ENCODE measurements around the gene CLDN11. TPM values are rescaled to one million over a fixed set of nuclear protein-coding genes. Genes with fewer than 3 reads are reported as not detected.

The CLDN11 gene
- total and polyA plus RNA-seq, 2 donors (not counting 1 experiment from before 2014, with no cell fraction given), result 131 to 316 TPM

DNA sequence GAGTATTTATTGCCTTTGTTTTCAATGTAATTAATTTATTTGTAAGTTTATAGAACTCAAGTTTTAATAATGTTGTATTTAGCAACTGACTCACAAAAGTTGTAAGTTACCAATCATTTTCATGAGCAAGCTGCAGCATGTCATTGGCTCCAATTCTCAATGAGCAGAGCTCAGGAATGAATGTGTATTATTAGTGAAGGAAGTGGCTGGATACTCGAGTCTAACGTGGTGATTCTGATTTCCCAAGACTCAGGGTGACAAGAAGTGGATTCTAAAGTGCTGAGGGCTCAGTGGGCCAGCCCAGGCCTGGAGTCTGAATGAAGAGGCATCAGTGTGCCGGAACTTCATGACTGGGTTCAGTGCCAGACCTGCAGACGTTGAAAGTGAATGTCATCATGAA, 39.6 kb downstream of the CLDN11 start:
- no peaks in the 10 kb centered on the region for H3K79me2 ChIP-seq (ENCODE audit: control insufficient read depth, insufficient read depth, low read length)
- DNase-seq (ENCODE audit: low read depth in 2 of 2), result no peak
- H2AFZ ChIP-seq (ENCODE audit: low read length), result no peak overlapping the region
- TF ChIP-seq, protein P1, sequence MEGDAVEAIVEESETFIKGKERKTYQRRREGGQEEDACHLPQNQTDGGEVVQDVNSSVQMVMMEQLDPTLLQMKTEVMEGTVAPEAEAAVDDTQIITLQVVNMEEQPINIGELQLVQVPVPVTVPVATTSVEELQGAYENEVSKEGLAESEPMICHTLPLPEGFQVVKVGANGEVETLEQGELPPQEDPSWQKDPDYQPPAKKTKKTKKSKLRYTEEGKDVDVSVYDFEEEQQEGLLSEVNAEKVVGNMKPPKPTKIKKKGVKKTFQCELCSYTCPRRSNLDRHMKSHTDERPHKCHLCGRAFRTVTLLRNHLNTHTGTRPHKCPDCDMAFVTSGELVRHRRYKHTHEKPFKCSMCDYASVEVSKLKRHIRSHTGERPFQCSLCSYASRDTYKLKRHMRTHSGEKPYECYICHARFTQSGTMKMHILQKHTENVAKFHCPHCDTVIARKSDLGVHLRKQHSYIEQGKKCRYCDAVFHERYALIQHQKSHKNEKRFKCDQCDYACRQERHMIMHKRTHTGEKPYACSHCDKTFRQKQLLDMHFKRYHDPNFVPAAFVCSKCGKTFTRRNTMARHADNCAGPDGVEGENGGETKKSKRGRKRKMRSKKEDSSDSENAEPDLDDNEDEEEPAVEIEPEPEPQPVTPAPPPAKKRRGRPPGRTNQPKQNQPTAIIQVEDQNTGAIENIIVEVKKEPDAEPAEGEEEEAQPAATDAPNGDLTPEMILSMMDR (conservative IDR thresholded peaks at IDR 0.05 in 1 of 2, IDR thresholded peaks at IDR 0.05 in 1 of 2; ENCODE audit: low read depth in 1 of 2, low read length in 2 of 2), result no peak
- no peaks in the 10 kb centered on the region for H4K20me1 ChIP-seq (ENCODE audit: control insufficient read depth, extremely low read depth, insufficient read depth, low read length)
- H3K4me3 ChIP-seq (replicated peaks in 1 of 4; ENCODE audit: control extremely low read depth in 1 of 4, insufficient read depth in 1 of 4, low read depth in 3 of 4, low read length in 4 of 4), result no peak overlapping the region
- no peak overlapping the region for H3K27ac ChIP-seq (ENCODE audit: insufficient read depth, low read length)
- no peak overlapping the region for H3K4me2 ChIP-seq (ENCODE audit: extremely low read depth, insufficient read depth, low read length)
- H3K36me3 ChIP-seq (ENCODE audit: control insufficient read depth, insufficient read depth, low read length), result peaks cover 1% of the 10 kb centered on the region
- H3K9ac ChIP-seq (ENCODE audit: insufficient read depth, low read length), result no peak overlapping the region
- H3K27me3 ChIP-seq (ENCODE audit: control insufficient read depth, insufficient read depth, low read length), result no peaks in the 10 kb centered on the region
- no peaks in the 10 kb centered on the region for H3K9me3 ChIP-seq (ENCODE audit: control insufficient read depth, insufficient read depth, low read depth, low read length)
- no peaks in the 10 kb centered on the region for H3K4me1 ChIP-seq (ENCODE audit: control insufficient read depth, extremely low read depth, insufficient read depth, low read length)

DNA sequence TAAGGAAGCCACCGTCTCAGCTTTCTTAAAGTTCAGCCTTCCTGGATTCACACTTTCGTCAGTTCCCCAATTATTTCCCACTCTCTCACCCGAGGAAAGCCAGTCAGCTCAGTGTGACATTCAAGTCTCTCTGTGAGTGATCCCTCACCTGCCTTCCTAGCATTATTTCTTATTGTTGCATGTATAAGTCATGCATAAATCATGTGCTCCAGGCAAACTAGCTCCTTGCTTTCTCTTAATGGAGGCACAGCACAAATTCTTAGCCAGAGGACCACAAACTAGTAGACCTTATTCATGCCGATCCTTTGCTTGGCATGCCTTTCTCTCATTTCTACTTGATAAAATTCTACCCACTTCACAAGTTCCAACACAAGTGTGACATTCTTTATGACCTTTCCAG, 44.3 kb downstream of the CLDN11 start:
- Histone ChIP-seq H3K4me3 (replicated peaks in 1 of 4; ENCODE audit: control extremely low read depth in 1 of 4, insufficient read depth in 1 of 4, low read depth in 3 of 4, low read length in 4 of 4) (no peak overlapping the region), H3K4me2 (ENCODE audit: extremely low read depth, insufficient read depth, low read length) (no peak overlapping the region), H3K9ac (ENCODE audit: insufficient read depth, low read length) (no peak overlapping the region), H3K36me3 (ENCODE audit: control insufficient read depth, insufficient read depth, low read length) (peaks cover 1% of the 10 kb centered on the region), H3K27me3 (ENCODE audit: control insufficient read depth, insufficient read depth, low read length) (no peaks in the 10 kb centered on the region), H3K4me1 (ENCODE audit: control insufficient read depth, extremely low read depth, insufficient read depth, low read length) (no peaks in the 10 kb centered on the region), H3K79me2 (ENCODE audit: control insufficient read depth, insufficient read depth, low read length) (no peaks in the 10 kb centered on the region), H2AFZ (ENCODE audit: low read length) (no peak overlapping the region), H4K20me1 (ENCODE audit: control insufficient read depth, extremely low read depth, insufficient read depth, low read length) (no peaks in the 10 kb centered on the region), H3K9me3 (ENCODE audit: control insufficient read depth, insufficient read depth, low read depth, low read length) (no peaks in the 10 kb centered on the region), H3K27ac (ENCODE audit: insufficient read depth, low read length) (no peak overlapping the region)
- no peak for TF ChIP-seq EZH2 (IDR thresholded peaks at IDR 0.05; ENCODE audit: low read length, missing control alignments)
- TF ChIP-seq, protein P1 (conservative IDR thresholded peaks at IDR 0.05 in 1 of 2, IDR thresholded peaks at IDR 0.05 in 1 of 2; ENCODE audit: low read depth in 1 of 2, low read length in 2 of 2), result no peak
- DNase-seq (ENCODE audit: low read depth in 2 of 2), result no peak

DNA sequence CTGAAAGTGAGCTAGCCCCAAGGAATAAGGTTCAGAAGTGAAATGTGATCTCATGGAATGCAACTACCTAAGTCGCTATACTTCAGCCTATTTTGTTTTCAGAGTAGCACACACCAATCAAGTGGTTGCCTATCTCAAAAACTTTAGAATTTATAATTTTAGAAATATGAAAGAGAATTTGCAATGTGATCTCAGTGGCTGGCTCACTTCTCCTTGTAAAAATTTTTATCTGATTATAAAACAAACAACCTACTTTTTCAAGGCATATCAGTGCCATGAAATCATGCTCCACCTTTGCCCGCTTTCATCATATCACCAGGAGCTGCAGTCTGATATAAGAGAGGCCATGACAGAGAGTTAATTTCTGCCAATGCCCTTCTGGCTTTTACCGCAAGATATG, 47.3 kb downstream of the CLDN11 start:
- H3K9ac ChIP-seq (ENCODE audit: insufficient read depth, low read length), result no peak overlapping the region
- peaks cover 1% of the 10 kb centered on the region for H3K36me3 ChIP-seq (ENCODE audit: control insufficient read depth, insufficient read depth, low read length)
- DNase-seq (ENCODE audit: low read depth in 2 of 2), result no peak
- no peak overlapping the region for H3K4me3 ChIP-seq (replicated peaks in 1 of 4; ENCODE audit: control extremely low read depth in 1 of 4, insufficient read depth in 1 of 4, low read depth in 3 of 4, low read length in 4 of 4)
- no peak overlapping the region for H3K4me2 ChIP-seq (ENCODE audit: extremely low read depth, insufficient read depth, low read length)
- no peak overlapping the region for H3K27ac ChIP-seq (ENCODE audit: insufficient read depth, low read length)
- no peak overlapping the region for H2AFZ ChIP-seq (ENCODE audit: low read length)
- peaks cover 20% of the 10 kb centered on the region for H3K4me1 ChIP-seq (ENCODE audit: control insufficient read depth, extremely low read depth, insufficient read depth, low read length)
- H4K20me1 ChIP-seq (ENCODE audit: control insufficient read depth, extremely low read depth, insufficient read depth, low read length), result no peaks in the 10 kb centered on the region
- TF ChIP-seq EZH2 (IDR thresholded peaks at IDR 0.05; ENCODE audit: low read length, missing control alignments), result no peak
- TF ChIP-seq, protein P1 (conservative IDR thresholded peaks at IDR 0.05 in 1 of 2, IDR thresholded peaks at IDR 0.05 in 1 of 2; ENCODE audit: low read depth in 1 of 2, low read length in 2 of 2), result no peak
- H3K79me2 ChIP-seq (ENCODE audit: control insufficient read depth, insufficient read depth, low read length), result no peaks in the 10 kb centered on the region
- H3K9me3 ChIP-seq (ENCODE audit: control insufficient read depth, insufficient read depth, low read depth, low read length), result no peaks in the 10 kb centered on the region
- no peaks in the 10 kb centered on the region for H3K27me3 ChIP-seq (ENCODE audit: control insufficient read depth, insufficient read depth, low read length)

All from fibroblast of lung (primary cell).